ENCODE data around the gene WASHC3.

Gene WASHC3

GRCh38 chr12:101995684-101996083, 66.1 kb downstream of the WASHC3 start:
- TF ChIP-seq, protein P1, sequence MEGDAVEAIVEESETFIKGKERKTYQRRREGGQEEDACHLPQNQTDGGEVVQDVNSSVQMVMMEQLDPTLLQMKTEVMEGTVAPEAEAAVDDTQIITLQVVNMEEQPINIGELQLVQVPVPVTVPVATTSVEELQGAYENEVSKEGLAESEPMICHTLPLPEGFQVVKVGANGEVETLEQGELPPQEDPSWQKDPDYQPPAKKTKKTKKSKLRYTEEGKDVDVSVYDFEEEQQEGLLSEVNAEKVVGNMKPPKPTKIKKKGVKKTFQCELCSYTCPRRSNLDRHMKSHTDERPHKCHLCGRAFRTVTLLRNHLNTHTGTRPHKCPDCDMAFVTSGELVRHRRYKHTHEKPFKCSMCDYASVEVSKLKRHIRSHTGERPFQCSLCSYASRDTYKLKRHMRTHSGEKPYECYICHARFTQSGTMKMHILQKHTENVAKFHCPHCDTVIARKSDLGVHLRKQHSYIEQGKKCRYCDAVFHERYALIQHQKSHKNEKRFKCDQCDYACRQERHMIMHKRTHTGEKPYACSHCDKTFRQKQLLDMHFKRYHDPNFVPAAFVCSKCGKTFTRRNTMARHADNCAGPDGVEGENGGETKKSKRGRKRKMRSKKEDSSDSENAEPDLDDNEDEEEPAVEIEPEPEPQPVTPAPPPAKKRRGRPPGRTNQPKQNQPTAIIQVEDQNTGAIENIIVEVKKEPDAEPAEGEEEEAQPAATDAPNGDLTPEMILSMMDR (IDR thresholded peaks at IDR 0.05; ENCODE audit: extremely low read depth, insufficient read depth, missing control alignments): no peak
- in situ Hi-C loops (cut with MboI; ENCODE audit: low pct_unique_long_range_greater_than_20kb, low sequenced_read_pairs, unreplicated experiment): no loop called here
- no peak for DNase-seq (ENCODE audit: low spot score)

DNA sequence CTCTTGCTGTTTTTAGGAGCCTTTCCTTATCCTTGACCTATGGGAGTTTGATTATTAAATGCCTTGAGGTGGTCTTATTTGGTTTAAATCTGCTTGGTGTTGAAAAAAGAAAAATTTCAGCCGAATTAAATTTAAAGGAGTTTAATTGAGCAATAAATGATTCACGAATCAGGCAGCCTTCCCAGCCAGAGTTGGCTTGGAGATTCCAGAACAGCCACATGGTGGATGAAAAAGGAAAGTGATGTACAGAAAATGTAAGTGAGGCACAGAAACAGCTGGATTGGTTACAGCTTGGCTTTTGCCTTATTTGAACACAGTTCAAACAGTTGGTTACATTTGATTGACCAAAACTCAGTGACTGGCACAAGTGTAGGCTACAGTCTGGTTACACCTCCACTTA, 69.7 kb downstream of the WASHC3 start:
- TF ChIP-seq, protein P1 (IDR thresholded peaks at IDR 0.05; ENCODE audit: extremely low read depth, insufficient read depth, missing control alignments): no peak
- in situ Hi-C loops (cut with MboI; ENCODE audit: low pct_unique_long_range_greater_than_20kb, low sequenced_read_pairs, unreplicated experiment): no loop called here
- DNase-seq (ENCODE audit: low spot score): no peak

GRCh38 chr12:101982307-101982706, 79.5 kb downstream of the WASHC3 start:
- DNase-seq (ENCODE audit: low spot score): no peak
- TF ChIP-seq, protein P1 (IDR thresholded peaks at IDR 0.05; ENCODE audit: extremely low read depth, insufficient read depth, missing control alignments): no peak
- in situ Hi-C loops (cut with MboI; ENCODE audit: low pct_unique_long_range_greater_than_20kb, low sequenced_read_pairs, unreplicated experiment): no loop called here

GRCh38 chr12:101981868-101982267, 79.9 kb downstream of the WASHC3 start:
- in situ Hi-C loops (cut with MboI; ENCODE audit: low pct_unique_long_range_greater_than_20kb, low sequenced_read_pairs, unreplicated experiment): no loop called here
- TF ChIP-seq, protein P1 (IDR thresholded peaks at IDR 0.05; ENCODE audit: extremely low read depth, insufficient read depth, missing control alignments): no peak
- DNase-seq (ENCODE audit: low spot score): no peak

- DNase-seq (ENCODE audit: low spot score): no peak
- in situ Hi-C loops (cut with MboI; ENCODE audit: low pct_unique_long_range_greater_than_20kb, low sequenced_read_pairs, unreplicated experiment): no loop called here
- TF ChIP-seq, protein P1 (IDR thresholded peaks at IDR 0.05; ENCODE audit: extremely low read depth, insufficient read depth, missing control alignments): no peak
Observed at GRCh38 chr12:101968770-101969169, 93.0 kb downstream of the WASHC3 start.

DNA sequence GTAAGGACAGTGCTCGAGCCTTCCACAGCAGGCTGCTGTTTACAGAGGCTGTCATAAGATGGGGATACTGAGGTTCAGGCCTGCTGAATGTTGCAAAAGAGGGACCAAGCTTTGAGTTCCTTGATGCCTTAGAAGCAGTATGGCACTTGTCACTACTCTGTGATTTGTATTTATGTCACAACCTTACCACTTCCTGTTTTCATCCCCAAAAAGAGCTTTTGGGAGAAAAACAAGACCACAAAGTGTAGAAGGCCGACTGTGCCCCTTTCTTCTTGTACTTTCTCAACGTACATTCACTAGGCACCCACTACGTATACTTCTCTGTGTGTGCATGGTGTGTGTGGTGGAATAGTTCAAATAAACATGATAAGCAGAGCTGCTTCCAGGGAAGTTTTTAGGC, 94.3 kb downstream of the WASHC3 start:
- in situ Hi-C loops (cut with MboI; ENCODE audit: low pct_unique_long_range_greater_than_20kb, low sequenced_read_pairs, unreplicated experiment): no loop called here
- no peak for DNase-seq (ENCODE audit: low spot score)
- TF ChIP-seq, protein P1 (IDR thresholded peaks at IDR 0.05; ENCODE audit: extremely low read depth, insufficient read depth, missing control alignments): no peak

- TF ChIP-seq, protein P1 (IDR thresholded peaks at IDR 0.05; ENCODE audit: extremely low read depth, insufficient read depth, missing control alignments): no peak
- in situ Hi-C loops (cut with MboI; ENCODE audit: low pct_unique_long_range_greater_than_20kb, low sequenced_read_pairs, unreplicated experiment): no loop called here
- no peak for DNase-seq (ENCODE audit: low spot score)
Observed at GRCh38 chr12:101966496-101966895, 95.3 kb downstream of the WASHC3 start.
